Esophagus muscularis mucosa (tissue), 4 donors: Measurements from ENCODE around the gene AQP5. TPM values are rescaled to one million over a fixed set of nuclear protein-coding genes. Genes with fewer than 3 reads are reported as not detected.

Experiments
- DNase-seq: peaks from one replicate; pipeline ENCODE4 v3.0.0-alpha.2; 2017; ENCODE audit errors: extremely low spot score
- H3K27ac ChIP-seq, 4 donors: fragments of 200-600 bp; sonication (generic); replicated peaks in 1 of 4; 1 replicate in 3 of 4; 2 replicates in 1 of 4; pipeline ENCODE4 v1.5.1; 2016 to 2019; ENCODE audit warnings: mild to moderate bottlenecking in 1 of 4
- H3K27me3 ChIP-seq, 4 donors: fragments of 200-600 bp; sonication (generic); one replicate each; pipeline versions ENCODE4 v1.5.1 to v1.6.0; 2016 to 2019
- H3K36me3 ChIP-seq, 4 donors: fragments of 200-600 bp; sonication (generic); one replicate each; pipeline ENCODE4 v1.5.1; 2016 to 2019
- H3K4me1 ChIP-seq, 4 donors: fragments of 200-600 bp; sonication (generic); one replicate each; pipeline ENCODE4 v1.5.1; 2016 to 2019
- H3K4me3 ChIP-seq, 4 donors: fragments of 200-600 bp; sonication (generic); 1 replicate in 2 of 4; 2 replicates in 2 of 4; pipeline ENCODE4 v1.5.1; 2016 to 2019; ENCODE audit warnings: mild to moderate bottlenecking in 4 of 4, moderate library complexity in 1 of 4
- H3K9me3 ChIP-seq, 4 donors: fragments of 200-600 bp; sonication (generic); 1 replicate in 3 of 4; 2 replicates in 1 of 4; pipeline ENCODE4 v1.5.1; 2016 to 2019
- EP300 ChIP-seq: sonication (generic); formaldehyde crosslinking; IDR thresholded peaks from one replicate; pipeline ENCODE4 v1.6.1; 2017; ENCODE audit warnings: antibody characterized with exemption
- POLR2A ChIP-seq: fragments of 450-650 bp; IDR thresholded peaks from one replicate; pipeline ENCODE4 v1.6.1; 2017; ENCODE audit warnings: antibody characterized with exemption, moderate library complexity, mild to moderate bottlenecking, low read depth
- POLR2AphosphoS5 ChIP-seq, 2 donors: sonication (generic); formaldehyde crosslinking; IDR thresholded peaks; one replicate each; pipeline ENCODE4 v1.6.1; 2017; ENCODE audit warnings: antibody characterized with exemption in 2 of 2
- WGBS: methylation state at CpG from one replicate; pipeline ENCODE4 v1.1.5; 2018; 5-methylcytosine and 5-hydroxymethylcytosine counted together
- intact Hi-C: fragments of 100-400 bp; cut with DNase I; formaldehyde crosslinking; loops from one replicate; pipeline ENCODE4 v1.15.1; 2023
- total RNA-seq, 4 donors: library from RNA; depleted of rRNA; stranded (reverse); fragments of >200 nt; gene quantifications; one replicate each; pipeline versions ENCODE4 v1.1.0 to v1.2.1, GENCODE V29; 2016
- TF ChIP-seq, protein P1 (sequence below), 3 experiments: fragments of 200-600 bp in 2 of 3; fragments of 450-650 bp in 1 of 3; sonication (generic) in 2 of 3; IDR thresholded peaks; one replicate each; pipeline ENCODE4 v1.5.1; 2017 to 2019; ENCODE audit warnings: antibody characterized with exemption in 3 of 3, mild to moderate bottlenecking in 2 of 3, moderate library complexity in 1 of 3

Gene AQP5
- total RNA-seq, 4 donors from 2014 or later: 0.83 TPM; not detected in 3

DNA sequence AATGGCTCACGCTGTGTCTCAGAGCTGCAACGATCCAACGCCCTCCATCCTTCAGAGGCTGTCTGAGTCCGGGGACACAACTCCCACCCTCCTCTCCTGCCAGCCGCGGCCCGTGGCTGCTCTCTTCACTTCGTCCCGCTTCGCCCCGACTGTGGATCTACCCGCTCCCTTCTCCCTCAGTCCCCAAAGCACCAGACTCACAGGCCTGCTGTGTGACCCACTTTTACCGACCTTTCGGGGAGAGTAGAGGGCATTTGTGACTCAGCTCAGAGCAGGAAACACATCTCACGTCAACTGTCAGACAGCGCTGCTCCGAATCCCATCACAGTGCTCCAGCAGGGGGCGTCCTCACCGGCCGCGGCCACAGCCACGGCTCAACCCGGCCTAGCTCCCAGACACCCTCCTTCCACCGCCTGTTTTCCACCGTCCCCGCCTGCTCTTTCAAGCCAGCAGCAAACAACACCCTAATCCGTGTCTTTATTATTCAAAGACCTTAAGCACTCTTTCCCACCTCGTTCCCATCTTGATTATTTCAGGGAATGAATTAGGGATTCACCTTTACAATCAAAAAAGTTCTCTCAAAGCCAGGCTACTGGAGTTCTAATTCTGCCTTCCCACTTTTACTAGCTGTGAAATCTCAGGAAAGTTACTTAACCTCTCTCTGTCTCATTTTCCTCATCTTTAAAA lies 16.1 kb upstream of the AQP5 start:
- Histone ChIP-seq H3K4me3 (peak overlapping the region; percentile 16 to 52 (median 30)), H3K4me1 (peaks cover 5 to 11% (median 10%) of the 10 kb centered on the region in 4 donors), H3K27me3 (peaks cover 0 to 8% (median 0%) of the 10 kb centered on the region in 4 donors), H3K36me3 (no peaks in the 10 kb centered on the region), H3K9me3 (no peaks in the 10 kb centered on the region), H3K27ac (peak overlapping the region in 2 of 4 donors; percentile 35 to 37)
- intact Hi-C loops: loop anchor here (5.0 kb wide), 1 partner anchor 78 kb away; no protein-coding TSS in a partner anchor
- TF ChIP-seq POLR2AphosphoS5 (IDR thresholded peaks at IDR 0.05): peak; percentile 17 to 49
- TF ChIP-seq, protein P1, sequence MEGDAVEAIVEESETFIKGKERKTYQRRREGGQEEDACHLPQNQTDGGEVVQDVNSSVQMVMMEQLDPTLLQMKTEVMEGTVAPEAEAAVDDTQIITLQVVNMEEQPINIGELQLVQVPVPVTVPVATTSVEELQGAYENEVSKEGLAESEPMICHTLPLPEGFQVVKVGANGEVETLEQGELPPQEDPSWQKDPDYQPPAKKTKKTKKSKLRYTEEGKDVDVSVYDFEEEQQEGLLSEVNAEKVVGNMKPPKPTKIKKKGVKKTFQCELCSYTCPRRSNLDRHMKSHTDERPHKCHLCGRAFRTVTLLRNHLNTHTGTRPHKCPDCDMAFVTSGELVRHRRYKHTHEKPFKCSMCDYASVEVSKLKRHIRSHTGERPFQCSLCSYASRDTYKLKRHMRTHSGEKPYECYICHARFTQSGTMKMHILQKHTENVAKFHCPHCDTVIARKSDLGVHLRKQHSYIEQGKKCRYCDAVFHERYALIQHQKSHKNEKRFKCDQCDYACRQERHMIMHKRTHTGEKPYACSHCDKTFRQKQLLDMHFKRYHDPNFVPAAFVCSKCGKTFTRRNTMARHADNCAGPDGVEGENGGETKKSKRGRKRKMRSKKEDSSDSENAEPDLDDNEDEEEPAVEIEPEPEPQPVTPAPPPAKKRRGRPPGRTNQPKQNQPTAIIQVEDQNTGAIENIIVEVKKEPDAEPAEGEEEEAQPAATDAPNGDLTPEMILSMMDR (IDR thresholded peaks at IDR 0.05): peak; percentile 67 to 89 (median 72)
- no peak for TF ChIP-seq POLR2A
- TF ChIP-seq EP300: no peak
- peak; percentile 95 for DNase-seq
- 9% methylated on average over 28 of the region's 28 CpGs for WGBS

DNA sequence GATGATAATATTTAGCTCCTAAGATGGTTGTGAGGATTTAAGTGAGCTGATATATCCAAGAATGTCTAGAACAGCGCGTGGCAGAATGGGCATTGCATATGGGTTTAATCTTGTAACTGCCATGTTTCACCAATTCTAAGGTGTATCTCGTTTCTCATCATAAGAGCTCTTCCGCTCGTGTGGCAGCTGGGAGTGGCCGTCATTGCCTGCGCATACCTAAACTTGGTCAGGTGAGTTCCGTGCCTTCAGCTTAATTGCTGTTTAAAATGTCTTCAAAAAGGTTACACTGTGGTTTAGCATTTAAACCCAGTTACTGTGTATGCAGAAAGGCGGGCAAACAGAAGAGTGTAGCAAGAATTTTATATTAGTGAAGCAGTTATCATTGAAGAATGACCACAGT lies 15.6 kb upstream of the AQP5 start:
- Histone ChIP-seq H3K4me3 (no peak overlapping the region), H3K4me1 (peaks cover 5 to 11% (median 10%) of the 10 kb centered on the region in 4 donors), H3K27me3 (peaks cover 0 to 14% (median 0%) of the 10 kb centered on the region in 4 donors), H3K36me3 (no peaks in the 10 kb centered on the region), H3K9me3 (no peaks in the 10 kb centered on the region), H3K27ac (peak overlapping the region in 1 of 4 donors; percentile 35)
- intact Hi-C loops: loop anchor here (5.0 kb wide), 1 partner anchor 79 kb away; no protein-coding TSS in a partner anchor
- TF ChIP-seq POLR2AphosphoS5 (IDR thresholded peaks at IDR 0.05) (no peak), EP300 (no peak), POLR2A (no peak)
- TF ChIP-seq, protein P1 (IDR thresholded peaks at IDR 0.05): no peak
- DNase-seq: no peak
- WGBS: 91% methylated on average over 9 of the region's 9 CpGs

DNA sequence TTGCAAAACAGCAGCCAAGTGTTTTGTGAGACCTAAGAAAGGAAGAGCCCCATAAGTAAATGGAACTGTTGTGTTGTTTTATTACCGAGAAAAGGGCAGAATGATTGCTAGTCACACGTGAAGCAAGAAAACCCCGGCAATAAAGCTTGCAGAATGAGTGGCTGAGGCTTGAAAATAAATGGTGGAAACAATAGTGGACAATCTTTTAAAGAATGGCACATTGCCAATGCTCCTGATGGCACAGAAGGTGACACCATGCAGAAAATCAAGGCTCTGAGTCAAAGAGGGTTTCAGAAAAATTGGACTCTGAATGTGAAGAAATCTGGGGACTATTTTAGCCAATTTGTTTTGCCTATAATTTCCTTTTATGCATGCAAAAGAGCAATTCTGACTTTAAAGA lies 15.2 kb upstream of the AQP5 start:
- Histone ChIP-seq H3K4me1 (peaks cover 5 to 11% (median 10%) of the 10 kb centered on the region in 4 donors), H3K27ac (no peak overlapping the region), H3K9me3 (no peaks in the 10 kb centered on the region), H3K4me3 (no peak overlapping the region), H3K27me3 (peaks cover 0 to 18% (median 0%) of the 10 kb centered on the region in 4 donors), H3K36me3 (no peaks in the 10 kb centered on the region)
- DNase-seq: no peak
- intact Hi-C loops: loop anchor here (5.0 kb wide), 1 partner anchor 79 kb away; no protein-coding TSS in a partner anchor
- WGBS: 87% methylated on average over 3 of the region's 3 CpGs
- TF ChIP-seq EP300: no peak
- no peak for TF ChIP-seq POLR2AphosphoS5 (IDR thresholded peaks at IDR 0.05)
- TF ChIP-seq, protein P1 (IDR thresholded peaks at IDR 0.05): no peak
- TF ChIP-seq POLR2A: no peak

DNA sequence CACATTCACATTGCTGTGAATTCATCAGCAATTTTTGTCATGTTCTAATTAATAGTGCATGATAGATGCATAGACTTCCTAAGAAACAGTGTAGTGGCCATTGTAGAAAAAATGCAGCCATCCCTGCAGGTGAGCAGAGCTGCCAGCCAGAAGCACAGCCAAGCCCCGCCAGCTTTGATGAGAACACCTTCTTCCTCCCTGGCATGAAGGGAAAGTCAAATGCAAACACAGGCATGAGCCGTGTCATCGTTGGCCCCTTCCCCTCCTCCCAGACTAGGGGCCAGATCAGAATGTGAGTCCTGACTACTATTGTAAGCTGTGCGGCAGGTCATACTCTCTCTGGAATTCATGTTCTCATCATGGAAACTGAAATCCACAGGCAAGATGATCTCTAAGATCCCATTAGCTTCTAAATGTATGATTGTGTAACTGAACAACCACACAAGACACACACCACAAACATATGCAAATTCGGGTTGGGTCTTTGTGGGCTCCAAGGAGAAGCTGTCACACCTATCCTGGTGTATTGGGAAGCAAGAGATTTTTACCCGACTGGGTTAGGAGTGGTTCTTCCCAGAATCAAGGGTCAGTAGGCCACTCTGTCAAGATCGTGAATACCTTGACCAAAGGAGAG lies 14.0 kb upstream of the AQP5 start:
- TF ChIP-seq, protein P1 (IDR thresholded peaks at IDR 0.05): no peak
- TF ChIP-seq EP300: no peak
- TF ChIP-seq POLR2A: no peak
- no peak for TF ChIP-seq POLR2AphosphoS5 (IDR thresholded peaks at IDR 0.05)
- WGBS: 88% methylated on average over 7 of the region's 7 CpGs
- intact Hi-C loops: loop anchor here (5.0 kb wide), 1 partner anchor 80 kb away; no protein-coding TSS in a partner anchor

More for the DNA sequence above, 14.0 kb upstream of the AQP5 start:
- Histone ChIP-seq H3K36me3 (no peaks in the 10 kb centered on the region), H3K27me3 (peaks cover 0 to 25% (median 0%) of the 10 kb centered on the region in 4 donors), H3K9me3 (no peaks in the 10 kb centered on the region), H3K4me3 (no peak overlapping the region), H3K4me1 (peaks cover 5 to 11% (median 10%) of the 10 kb centered on the region in 4 donors), H3K27ac (no peak overlapping the region)
- no peak for DNase-seq
